ENCODE results near the gene PPT2.

DNA sequence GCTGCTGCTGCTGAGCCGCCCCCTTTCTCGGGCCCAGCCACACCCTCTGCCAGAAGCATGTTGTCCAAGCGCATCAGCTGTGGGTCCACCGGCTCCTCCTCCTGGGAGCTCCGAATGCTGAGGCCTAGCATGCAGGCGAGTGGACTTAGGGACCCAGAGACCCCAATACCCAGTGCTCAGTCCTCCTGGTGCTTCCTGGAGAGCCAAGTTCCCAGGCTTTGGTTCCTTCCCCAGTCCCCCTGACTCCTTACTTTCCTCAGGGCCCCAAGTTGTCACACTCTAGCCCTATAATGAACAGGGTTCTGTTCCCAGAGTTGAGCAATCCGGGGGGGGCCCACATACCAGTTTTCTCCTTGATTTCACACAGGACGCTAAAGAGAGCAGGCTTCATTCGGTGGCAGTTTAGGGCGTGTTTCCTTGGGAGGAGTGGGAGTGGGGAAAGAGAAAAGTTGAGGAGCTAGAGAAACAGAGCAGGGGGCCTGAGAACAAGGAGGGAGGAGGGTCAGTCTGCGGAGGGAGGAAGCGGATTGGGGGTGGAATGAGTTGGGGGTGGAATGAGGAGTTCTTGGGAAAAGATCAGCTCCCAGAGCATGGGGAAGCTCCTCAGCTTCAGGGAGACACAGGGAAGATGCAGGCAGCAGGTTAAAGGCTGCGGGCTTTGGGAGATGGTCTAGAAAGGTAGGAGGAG is 34.6 kb downstream of the PPT2 start:
- TF ChIP-seq, protein P1, sequence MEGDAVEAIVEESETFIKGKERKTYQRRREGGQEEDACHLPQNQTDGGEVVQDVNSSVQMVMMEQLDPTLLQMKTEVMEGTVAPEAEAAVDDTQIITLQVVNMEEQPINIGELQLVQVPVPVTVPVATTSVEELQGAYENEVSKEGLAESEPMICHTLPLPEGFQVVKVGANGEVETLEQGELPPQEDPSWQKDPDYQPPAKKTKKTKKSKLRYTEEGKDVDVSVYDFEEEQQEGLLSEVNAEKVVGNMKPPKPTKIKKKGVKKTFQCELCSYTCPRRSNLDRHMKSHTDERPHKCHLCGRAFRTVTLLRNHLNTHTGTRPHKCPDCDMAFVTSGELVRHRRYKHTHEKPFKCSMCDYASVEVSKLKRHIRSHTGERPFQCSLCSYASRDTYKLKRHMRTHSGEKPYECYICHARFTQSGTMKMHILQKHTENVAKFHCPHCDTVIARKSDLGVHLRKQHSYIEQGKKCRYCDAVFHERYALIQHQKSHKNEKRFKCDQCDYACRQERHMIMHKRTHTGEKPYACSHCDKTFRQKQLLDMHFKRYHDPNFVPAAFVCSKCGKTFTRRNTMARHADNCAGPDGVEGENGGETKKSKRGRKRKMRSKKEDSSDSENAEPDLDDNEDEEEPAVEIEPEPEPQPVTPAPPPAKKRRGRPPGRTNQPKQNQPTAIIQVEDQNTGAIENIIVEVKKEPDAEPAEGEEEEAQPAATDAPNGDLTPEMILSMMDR (IDR thresholded peaks at IDR 0.05; ENCODE audit: low read length) = no peak
- no peak for TF ChIP-seq EZH2phosphoT487 (IDR thresholded peaks at IDR 0.05; ENCODE audit: low read length)
- TF ChIP-seq EZH2 (optimal IDR thresholded peaks at IDR 0.05; ENCODE audit: low read depth, low read length) = no peak
